Activated CD4-positive, CD25-positive, alpha-beta regulatory T cell treated with anti-CD3 and anti-CD28 coated beads, Interleukin-2, amount 50 U/mL, for 72 hours (primary cell): ENCODE measurements around the gene DERL2.
A peak's percentile ranks its signal among the peaks of the same experiment; 100 is the strongest.

Source experiments
- DNase-seq: peaks from one replicate; pipeline ENCODE4 v3.0.0; 2021

DERL2 gene

GRCh38 chr17:5500589-5501391 lies 14.8 kb upstream of the DERL2 start:
- peak; percentile 56 for DNase-seq

GRCh38 chr17:5500247-5500588 lies 14.2 kb upstream of the DERL2 start:
- DNase-seq = no peak

- no peak for DNase-seq
These were observed 13.7 kb upstream of the DERL2 start for GRCh38 chr17:5499476-5500231.

GRCh38 chr17:5492970-5493369 lies 7.0 kb upstream of the DERL2 start:
- DNase-seq = no peak

DNA sequence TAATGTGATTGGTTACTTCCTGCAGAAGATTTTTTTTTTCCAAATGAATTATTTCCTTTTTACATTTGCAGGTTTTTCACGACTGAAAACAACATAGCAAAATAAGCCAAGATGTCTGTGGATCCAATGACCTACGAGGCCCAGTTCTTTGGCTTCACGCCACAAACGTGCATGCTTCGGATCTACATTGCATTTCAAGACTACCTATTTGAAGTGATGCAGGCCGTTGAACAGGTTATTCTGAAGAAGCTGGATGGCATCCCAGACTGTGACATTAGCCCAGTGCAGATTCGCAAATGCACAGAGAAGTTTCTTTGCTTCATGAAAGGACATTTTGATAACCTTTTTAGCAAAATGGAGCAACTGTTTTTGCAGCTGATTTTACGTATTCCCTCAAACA lies 2.8 kb upstream of the DERL2 start:
- no peak for DNase-seq

DNA sequence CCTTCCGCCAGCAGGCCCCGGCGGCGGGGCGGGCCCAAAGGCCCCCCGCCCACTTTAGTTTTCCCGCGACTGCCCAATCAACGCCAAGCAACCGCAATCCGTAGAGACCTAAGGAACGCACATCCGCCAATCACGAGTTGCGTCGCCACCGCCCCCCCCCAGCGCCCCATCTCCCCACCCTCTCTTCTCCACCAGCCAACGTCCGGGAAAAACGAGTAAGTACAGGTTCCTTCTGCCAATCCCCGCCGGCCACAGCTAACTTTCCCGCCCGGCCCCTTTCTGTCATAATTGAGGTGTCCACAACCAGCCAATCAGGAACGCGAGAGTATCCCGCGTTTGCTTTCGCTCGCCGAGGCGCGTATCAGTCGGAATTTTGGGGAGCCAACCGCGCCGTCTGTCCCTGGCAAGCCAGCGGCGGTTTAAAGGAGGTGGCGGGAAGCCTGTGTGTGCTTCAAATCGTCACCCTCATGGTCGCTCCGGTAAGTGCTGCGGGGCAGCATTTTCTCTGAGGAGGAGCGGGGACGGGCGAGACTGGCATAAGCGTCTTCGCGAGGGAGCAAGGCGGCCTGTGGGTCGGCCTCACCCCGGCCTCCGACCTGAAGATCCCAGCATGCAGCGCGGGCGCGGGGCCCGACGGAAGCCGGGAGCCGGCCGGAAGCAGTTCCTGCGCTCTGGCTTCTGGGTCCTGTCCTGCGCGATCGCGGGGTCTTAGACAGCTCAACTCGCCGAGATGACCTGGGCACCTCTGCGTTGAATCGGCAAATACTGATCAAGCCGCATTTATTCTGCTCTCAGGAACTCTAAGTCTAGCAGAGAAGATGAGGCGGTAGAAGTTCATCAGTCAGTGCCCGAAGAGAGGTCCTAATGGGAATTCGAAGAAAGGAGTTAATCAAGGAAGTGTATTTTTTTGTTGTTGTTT lies 487 bp upstream of the DERL2 start, which contains the start of gene MIS12:
Gene MIS12, plus strand, starts transcription at position 361 of the 919 bp plus-strand sequence. CDS start 2,297 bp downstream, outside the sequence.
- DNase-seq = peak; percentile 90

- no peak for DNase-seq
These were observed 4.5 kb downstream of the DERL2 start for GRCh38 chr17:5481451-5481850.

DNA sequence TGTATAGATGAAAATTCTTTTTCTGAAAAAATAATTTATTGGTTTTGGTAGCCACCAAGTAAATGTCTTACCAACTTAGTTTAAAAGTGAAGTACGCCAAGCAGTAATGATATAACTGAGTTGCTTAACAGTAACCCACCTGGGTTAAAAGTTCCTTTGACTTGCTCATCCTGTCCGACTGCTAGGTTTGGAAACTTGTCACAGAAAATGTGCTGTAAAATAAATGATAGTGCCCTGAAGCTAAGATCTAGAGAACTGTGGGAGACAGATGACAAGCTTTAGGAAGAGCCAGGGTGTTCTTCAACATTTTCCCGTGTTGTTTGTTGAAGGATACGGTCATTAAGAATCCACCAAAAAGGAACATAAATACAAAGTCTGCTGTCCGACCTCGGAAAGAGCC lies 5.0 kb downstream of the DERL2 start:
- DNase-seq = no peak

DNA sequence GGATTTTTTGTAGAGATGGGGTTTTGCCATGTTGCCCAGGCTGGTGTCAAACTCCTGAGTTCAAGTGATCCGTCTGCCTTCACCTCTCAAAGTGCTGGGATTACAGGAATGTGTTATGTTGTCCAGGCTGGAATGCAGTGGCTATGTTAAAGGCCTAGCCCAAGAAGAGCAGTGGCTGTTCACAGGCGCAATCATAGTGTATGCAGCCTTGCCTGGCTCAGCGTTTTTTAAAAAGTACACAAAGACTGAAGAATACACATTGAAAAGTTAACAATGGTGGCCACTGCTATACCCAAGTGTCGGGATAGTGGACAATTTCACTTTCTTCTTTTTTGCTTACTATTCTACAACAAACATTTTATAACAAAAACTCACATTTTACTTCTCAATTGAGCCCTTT lies 7.0 kb downstream of the DERL2 start:
- DNase-seq = no peak

- no peak for DNase-seq
These were observed 12.1 kb downstream of the DERL2 start for GRCh38 chr17:5473906-5474305.

DNA sequence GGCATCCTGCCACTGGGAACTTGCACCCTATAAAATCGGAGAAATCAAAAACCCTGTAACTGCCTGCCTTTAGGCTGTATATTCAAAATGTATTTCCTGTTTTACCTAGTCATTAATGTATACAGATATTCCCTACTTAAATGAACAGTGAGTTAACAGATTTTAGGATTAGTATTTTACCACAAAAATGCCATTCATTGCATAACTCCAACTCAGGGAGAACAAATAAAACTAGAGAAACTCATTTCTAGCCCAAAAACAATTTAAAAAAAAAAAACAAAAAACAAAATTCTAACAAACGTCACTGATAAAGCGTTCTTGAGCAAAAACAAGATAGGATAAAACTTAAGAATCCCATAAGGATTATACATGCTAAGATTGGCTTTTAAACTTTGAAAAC lies 13.5 kb downstream of the DERL2 start:
- no peak for DNase-seq

DNA sequence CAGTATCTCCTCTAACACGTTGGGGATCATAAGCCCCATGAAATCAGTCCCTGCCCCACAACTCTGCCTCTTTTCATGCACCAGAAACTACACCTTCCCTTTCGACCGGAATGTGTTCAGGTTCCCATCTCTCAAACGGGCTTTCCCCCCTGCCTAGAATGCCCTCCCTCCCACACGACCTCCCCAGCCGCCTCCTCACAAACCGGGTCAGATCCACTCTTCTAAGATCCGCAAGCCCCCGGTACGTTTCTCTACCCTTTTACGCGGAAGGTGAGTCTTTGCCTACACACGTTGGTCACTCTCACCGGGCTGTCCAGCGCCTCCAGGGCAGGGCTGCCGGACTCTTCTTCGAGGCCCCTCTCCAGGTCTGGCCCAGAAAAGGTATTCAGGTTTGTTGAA lies 17.9 kb downstream of the DERL2 start:
- DNase-seq = peak; percentile 41

- no peak for DNase-seq
These were observed 18.6 kb downstream of the DERL2 start for GRCh38 chr17:5467416-5467815.

DNA sequence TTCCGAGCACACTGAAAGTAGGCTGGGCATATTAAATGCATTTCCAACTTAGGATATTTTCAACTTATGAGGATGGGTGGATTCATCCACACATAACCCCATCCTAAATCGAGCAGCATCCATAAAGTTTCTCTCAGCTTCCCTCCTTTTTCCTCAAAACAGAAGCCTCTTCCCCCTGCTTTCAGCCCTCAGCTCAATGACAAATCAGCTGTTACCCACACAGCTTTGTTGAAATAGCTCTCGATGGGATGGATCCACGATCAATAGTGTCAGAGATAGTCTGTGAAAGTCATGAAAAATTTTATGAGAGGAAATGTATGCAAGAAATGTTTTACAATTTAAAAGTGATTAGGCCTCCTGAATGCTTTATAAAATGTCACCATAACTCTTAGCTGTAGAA lies 19.7 kb downstream of the DERL2 start:
- DNase-seq = no peak

GRCh38 chr17:5464717-5465507 lies 21.1 kb downstream of the DERL2 start:
- DNase-seq = no peak

DNA sequence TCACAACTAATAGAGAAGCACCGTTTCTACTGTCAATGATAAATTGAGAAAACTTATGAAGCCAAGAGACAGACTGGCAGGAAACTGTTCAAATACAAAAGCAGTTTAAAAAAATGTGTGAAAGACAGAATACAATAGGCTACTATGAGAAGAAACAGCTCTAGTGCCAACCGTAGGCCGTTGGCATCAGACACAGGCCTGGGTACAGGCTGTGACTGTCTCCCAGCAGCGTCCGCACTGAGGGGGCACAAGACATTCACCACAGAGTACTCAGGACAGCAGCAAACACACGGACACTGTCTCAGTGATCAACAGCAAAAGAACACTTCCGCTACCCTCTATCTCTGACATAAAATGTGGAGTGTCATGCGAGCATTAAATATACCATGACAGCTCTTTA lies 39.2 kb downstream of the DERL2 start:
- DNase-seq = no peak

DNA sequence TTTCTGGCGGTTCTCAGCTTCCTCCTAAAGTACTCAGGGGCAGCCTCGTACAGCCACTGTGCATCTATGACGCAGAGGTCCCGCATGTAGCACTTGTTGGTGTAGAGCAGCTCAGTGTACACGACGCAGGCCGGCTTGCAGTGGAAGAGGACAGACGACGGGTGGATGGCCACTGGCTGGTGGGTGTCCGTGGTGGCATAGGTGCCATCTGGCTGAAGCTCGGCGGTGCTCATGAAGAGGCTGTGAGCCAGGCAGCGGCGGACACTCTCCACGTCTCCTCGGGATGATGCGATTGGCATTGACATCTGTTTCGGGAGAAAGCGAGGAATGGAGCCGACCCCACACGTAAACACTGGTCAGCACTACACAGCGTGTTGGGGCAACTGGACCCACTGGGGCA lies 41.8 kb downstream of the DERL2 start:
- no peak for DNase-seq

DNA sequence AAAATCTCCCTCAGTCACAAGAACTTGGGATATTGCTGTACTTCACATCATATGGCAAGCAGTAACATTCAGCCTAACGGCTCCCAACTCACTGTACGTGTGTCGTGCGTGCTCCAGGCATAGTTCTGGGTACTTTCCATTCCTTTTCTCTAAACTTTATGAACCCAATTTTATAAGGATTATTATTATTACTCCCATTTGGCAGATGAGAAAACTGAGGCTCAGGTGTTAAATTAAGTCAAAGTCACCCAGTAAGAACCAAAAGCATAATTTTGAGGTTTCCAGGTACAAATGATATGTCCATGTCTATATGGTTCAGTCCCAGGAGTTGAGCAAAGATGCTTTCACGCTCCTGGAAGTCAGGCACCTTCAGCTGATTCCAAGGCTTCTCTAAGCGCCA lies 42.2 kb downstream of the DERL2 start:
- no peak for DNase-seq

- no peak for DNase-seq
These were observed 46.6 kb downstream of the DERL2 start for GRCh38 chr17:5439446-5439764.

DNA sequence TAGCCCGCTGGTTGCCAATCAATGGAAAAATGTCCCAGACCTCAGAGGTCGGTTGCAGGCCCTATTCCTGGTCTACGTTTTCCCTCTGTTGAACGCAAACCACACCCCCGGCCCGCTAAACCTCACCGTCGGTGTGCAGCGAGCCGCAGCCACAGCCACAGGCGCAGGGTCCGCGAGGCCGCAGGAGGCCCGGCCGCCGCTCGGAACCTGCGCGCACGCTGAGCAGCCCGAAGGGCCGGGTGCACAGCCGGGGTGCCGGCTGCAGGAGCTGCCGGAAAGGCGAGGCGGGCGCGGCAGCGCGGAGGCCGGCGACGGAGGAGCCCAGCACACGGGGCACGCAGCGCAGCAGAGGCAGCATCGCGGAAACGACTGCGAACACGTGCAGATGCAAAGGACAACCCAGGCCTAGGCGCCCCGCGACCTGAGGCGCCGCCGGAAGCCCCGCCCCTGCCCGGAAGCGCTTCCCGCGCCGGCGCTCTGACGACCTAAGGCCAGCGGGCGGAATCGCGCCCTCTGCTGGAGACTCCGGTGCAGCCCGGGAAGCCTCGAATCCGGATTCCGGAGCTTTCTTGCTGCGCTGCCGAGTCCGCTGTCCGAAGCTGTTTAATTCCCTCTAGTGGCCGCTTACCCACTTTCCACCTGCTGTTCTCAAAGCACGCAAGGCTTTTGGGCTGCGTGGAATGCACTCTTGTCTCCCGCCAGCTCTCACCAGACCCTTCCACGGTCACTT lies 47.1 kb downstream of the DERL2 start, which contains the start of gene C1QBP:
Gene C1QBP, minus strand, starts transcription at position 440 of the 730 bp plus-strand sequence. Its CDS starts 82 bp downstream, at position 358.
- peak; percentile 97 for DNase-seq

GRCh38 chr17:5437721-5438317 lies 48.2 kb downstream of the DERL2 start:
- DNase-seq = no peak
